Measurements from ENCODE around the gene DNAAF5. TPM values are rescaled to one million over a fixed set of nuclear protein-coding genes. Genes with fewer than 3 reads are reported as not detected.
A peak's percentile ranks its signal among the peaks of the same experiment; 100 is the strongest.

DNAAF5 gene
- total and polyA plus RNA-seq, 12 donors = 10.4 to 30.0 (median 24.7) TPM

DNA sequence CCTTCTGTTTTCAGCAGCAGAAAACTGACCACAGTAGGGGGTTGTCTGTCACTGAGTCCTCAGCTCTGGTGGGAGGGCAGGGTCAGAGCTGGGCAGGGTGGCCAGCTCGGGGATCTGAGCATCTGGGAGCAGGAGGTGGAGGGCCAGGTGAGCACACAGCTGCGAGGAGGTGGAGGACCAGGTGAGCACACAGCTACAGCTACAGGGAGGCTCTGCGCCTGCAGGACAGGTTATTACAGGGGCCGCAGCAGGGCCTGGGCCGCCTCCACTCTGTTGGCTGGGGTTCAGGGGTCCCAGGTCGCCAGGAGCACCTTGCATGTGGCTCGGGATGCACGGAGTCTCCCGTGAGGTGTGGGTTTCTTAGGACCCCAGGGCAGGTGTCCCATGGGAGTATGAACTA is 53.0 kb downstream of the DNAAF5 start:
- Histone ChIP-seq H3K4me3 (no peak overlapping the region), H3K36me3 (peaks cover 0 to 98% (median 13%) of the 10 kb centered on the region in 9 donors), H3K27me3 (no peaks in the 10 kb centered on the region), H3K4me1 (peaks cover 0 to 28% (median 10%) of the 10 kb centered on the region in 9 donors), H3K9me3 (no peaks in the 10 kb centered on the region), H3K27ac (peak overlapping the region in 8 of 10 donors; percentile 11 to 85 (median 68))
- ATAC-seq (peak in 3 of 8 donors; percentile 3 to 35 (median 7)), DNase-seq (no peak)
- TF ChIP-seq, protein P1, sequence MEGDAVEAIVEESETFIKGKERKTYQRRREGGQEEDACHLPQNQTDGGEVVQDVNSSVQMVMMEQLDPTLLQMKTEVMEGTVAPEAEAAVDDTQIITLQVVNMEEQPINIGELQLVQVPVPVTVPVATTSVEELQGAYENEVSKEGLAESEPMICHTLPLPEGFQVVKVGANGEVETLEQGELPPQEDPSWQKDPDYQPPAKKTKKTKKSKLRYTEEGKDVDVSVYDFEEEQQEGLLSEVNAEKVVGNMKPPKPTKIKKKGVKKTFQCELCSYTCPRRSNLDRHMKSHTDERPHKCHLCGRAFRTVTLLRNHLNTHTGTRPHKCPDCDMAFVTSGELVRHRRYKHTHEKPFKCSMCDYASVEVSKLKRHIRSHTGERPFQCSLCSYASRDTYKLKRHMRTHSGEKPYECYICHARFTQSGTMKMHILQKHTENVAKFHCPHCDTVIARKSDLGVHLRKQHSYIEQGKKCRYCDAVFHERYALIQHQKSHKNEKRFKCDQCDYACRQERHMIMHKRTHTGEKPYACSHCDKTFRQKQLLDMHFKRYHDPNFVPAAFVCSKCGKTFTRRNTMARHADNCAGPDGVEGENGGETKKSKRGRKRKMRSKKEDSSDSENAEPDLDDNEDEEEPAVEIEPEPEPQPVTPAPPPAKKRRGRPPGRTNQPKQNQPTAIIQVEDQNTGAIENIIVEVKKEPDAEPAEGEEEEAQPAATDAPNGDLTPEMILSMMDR (IDR thresholded peaks at IDR 0.05) = no peak
- intact Hi-C loops (cut with DNase I) = loop anchor here in 1 of 10 donors (10.0 kb wide), 1 partner anchor 135 kb away; no protein-coding TSS in a partner anchor
- 78 to 88% methylated on average over 9 of the region's 9 CpGs for WGBS, 2 donors

DNA sequence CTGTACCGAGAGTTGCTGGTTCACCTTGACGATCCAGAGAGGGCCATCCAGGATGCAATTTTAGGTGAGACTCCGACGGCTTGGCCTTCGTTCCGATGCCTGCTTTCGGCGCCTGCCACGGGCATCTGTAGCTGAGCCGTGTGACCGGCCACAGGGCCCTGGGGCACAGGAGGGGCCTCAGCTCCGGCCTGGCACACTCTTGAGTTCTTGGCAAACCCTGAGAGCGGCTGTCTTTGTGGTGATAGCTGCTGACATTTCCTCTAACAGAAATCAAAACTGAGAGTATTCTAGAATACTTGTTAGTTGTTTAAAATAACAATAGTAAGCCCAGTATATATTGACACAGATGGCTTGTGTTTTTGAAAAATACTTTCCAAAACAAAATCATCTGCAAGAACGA is 53.6 kb downstream of the DNAAF5 start:
- no peaks in the 10 kb centered on the region for H3K9me3 ChIP-seq
- H3K27ac ChIP-seq = peak overlapping the region in 9 of 10 donors; percentile 37 to 85 (median 63)
- no peaks in the 10 kb centered on the region for H3K27me3 ChIP-seq
- ATAC-seq (peak; percentile 50 to 84 (median 74)), DNase-seq (peak; percentile 51)
- TF ChIP-seq, protein P1 (IDR thresholded peaks at IDR 0.05) = no peak
- intact Hi-C loops (cut with DNase I) = loop anchor here in 3 of 10 donors (10.0 kb wide), 3 partner anchors 55 to 185 kb away; partner anchors contain the start of gene SUN1 (in 1 of the 3)
- H3K36me3 ChIP-seq = peaks cover 0 to 98% (median 13%) of the 10 kb centered on the region in 9 donors
- H3K4me1 ChIP-seq = peaks cover 0 to 28% (median 10%) of the 10 kb centered on the region in 9 donors
- WGBS, 2 donors = 43 to 60% methylated on average over 14 of the region's 14 CpGs
- no peak overlapping the region for H3K4me3 ChIP-seq

DNA sequence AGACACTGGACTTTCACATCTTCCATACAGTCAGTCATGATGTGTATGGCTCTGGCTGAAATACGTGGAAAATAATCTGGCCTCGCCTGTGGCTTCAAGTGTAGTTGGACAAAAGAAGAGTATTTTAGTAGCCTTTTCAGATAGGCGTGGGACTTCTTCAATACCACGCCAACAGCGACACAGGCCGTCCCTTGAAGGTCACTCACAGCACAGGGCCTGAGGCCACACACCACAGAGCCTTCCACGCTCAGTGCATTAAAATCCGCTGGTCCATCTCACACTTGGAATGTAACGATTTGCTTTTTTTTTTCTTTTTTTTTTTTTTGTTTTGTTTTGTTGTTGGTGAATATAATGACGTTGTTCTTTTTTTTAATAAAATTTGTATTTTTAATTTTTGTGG is 54.0 kb downstream of the DNAAF5 start:
- no peak overlapping the region for H3K4me3 ChIP-seq
- ATAC-seq (peak in 7 of 8 donors; percentile 46 to 79 (median 56)), DNase-seq (no peak)
- H3K27me3 ChIP-seq = no peaks in the 10 kb centered on the region
- peaks cover 0 to 28% (median 10%) of the 10 kb centered on the region in 9 donors for H3K4me1 ChIP-seq
- intact Hi-C loops (cut with DNase I) = loop anchor here in 3 of 10 donors (10.0 kb wide), 3 partner anchors 54 to 184 kb away; partner anchors contain the start of gene SUN1 (in 1 of the 3)
- WGBS, 2 donors = 61 to 83% methylated on average over 10 of the region's 10 CpGs
- peaks cover 2 to 98% (median 13%) of the 10 kb centered on the region in 9 donors for H3K36me3 ChIP-seq
- H3K9me3 ChIP-seq = no peaks in the 10 kb centered on the region
- peak overlapping the region in 9 of 10 donors; percentile 37 to 85 (median 63) for H3K27ac ChIP-seq
- TF ChIP-seq, protein P1 (IDR thresholded peaks at IDR 0.05) = no peak

DNA sequence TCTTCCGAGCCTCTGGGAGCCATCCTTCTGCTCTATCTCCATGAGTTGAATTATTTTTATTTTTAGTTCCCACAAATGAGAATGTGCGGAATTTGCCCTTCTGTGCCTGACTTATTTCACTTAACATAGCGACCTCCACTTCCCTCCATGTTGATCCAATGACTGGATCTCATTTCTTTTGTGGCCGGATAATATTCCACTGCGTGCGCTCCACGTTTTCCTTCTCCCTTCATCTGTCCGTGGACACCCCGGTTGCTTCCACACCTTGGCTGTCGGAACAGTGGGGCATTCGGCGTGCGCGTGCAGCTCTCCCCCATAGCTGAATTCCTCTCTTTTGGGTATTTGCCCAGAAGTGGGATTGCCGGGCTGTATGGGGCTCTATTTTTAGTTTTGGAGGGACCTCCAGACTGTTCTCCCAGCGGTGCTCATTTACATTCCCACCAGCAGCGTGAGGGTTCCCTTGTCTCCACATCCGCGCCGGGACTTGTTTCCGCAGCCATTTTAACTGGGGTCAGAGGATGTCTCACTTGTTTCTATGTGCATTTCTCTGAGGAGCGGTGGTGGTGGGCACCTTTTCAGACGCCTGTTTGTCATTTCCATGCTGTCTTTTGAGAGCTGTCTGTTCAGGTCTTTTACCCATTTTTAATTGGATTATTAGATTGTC is 54.8 kb downstream of the DNAAF5 start:
- ATAC-seq (peak in 7 of 8 donors; percentile 5 to 37 (median 20)), DNase-seq (no peak)
- TF ChIP-seq, protein P1 (IDR thresholded peaks at IDR 0.05) = no peak
- Histone ChIP-seq H3K4me1 (peaks cover 0 to 32% (median 12%) of the 10 kb centered on the region in 9 donors), H3K4me3 (no peak overlapping the region), H3K27ac (peak overlapping the region; percentile 26 to 85 (median 61)), H3K36me3 (peaks cover 3 to 95% (median 7%) of the 10 kb centered on the region in 9 donors), H3K9me3 (no peaks in the 10 kb centered on the region), H3K27me3 (no peaks in the 10 kb centered on the region)
- 49 to 58% methylated on average over 23 of the region's 23 CpGs for WGBS, 2 donors
- intact Hi-C loops (cut with DNase I) = loop anchor here in 3 of 10 donors (10.0 kb wide), 3 partner anchors 53 to 183 kb away; partner anchors contain the start of gene SUN1 (in 1 of the 3)

All from heart right ventricle (tissue), 16 donors.